WTC11 (cell line): Measurements from ENCODE around the gene KSR1.

Source experiments
- ATF1 ChIP-seq: sonication (generic); formaldehyde crosslinking; IDR thresholded peaks from 2 replicates; pipeline ENCODE4 v1.8.1; 2023; ENCODE audit warnings: mild to moderate bottlenecking, moderate library complexity, missing genetic modification reagents
- ESRRA ChIP-seq: sonication (generic); formaldehyde crosslinking; IDR thresholded peaks from 2 replicates; pipeline ENCODE4 v1.8.1; 2022; ENCODE audit warnings: mild to moderate bottlenecking, missing genetic modification reagents, borderline replicate concordance
- IRF2 ChIP-seq: sonication (generic); formaldehyde crosslinking; IDR thresholded peaks from 2 replicates; pipeline ENCODE4 v1.8.0; 2022; ENCODE audit warnings: low read depth, missing genetic modification reagents, borderline replicate concordance
- NR2C2 ChIP-seq: sonication (generic); formaldehyde crosslinking; IDR thresholded peaks from 2 replicates; pipeline ENCODE4 v1.8.0; 2022; ENCODE audit warnings: mild to moderate bottlenecking, missing genetic modification reagents
- ZNF416 ChIP-seq: fragments of 250-450 bp; sonication (Bioruptor Pico); IDR thresholded peaks from 2 replicates; pipeline ENCODE4 v1.9.0; 2021; ENCODE audit warnings: mild to moderate bottlenecking, inconsistent platforms
- ZNF423 ChIP-seq: fragments of 250-450 bp; sonication (Bioruptor Pico); IDR thresholded peaks from 2 replicates; pipeline ENCODE4 v2.1.2; 2022; ENCODE audit warnings: mild to moderate bottlenecking, moderate library complexity
- TF ChIP-seq, protein P1 (sequence below): fragments of 200-600 bp; IDR thresholded peaks from 2 replicates; pipeline ENCODE4 v1.8.0; 2022; ENCODE audit warnings: antibody characterized with exemption
- TF ChIP-seq, protein P2 (sequence below): fragments of 250-450 bp; sonication (Bioruptor Pico); IDR thresholded peaks from 2 replicates; pipeline ENCODE4 v1.8.0; 2021; ENCODE audit warnings: mild to moderate bottlenecking
- TF ChIP-seq, protein P3 (sequence below): sonication (generic); formaldehyde crosslinking; IDR thresholded peaks from 2 replicates; pipeline ENCODE4 v1.8.1; 2022; ENCODE audit warnings: missing genetic modification reagents, borderline replicate concordance
- TF ChIP-seq, protein P4 (sequence below): sonication (generic); formaldehyde crosslinking; IDR thresholded peaks from 2 replicates; pipeline ENCODE4 v1.8.1; 2023; ENCODE audit warnings: mild to moderate bottlenecking, missing genetic modification reagents

DNA sequence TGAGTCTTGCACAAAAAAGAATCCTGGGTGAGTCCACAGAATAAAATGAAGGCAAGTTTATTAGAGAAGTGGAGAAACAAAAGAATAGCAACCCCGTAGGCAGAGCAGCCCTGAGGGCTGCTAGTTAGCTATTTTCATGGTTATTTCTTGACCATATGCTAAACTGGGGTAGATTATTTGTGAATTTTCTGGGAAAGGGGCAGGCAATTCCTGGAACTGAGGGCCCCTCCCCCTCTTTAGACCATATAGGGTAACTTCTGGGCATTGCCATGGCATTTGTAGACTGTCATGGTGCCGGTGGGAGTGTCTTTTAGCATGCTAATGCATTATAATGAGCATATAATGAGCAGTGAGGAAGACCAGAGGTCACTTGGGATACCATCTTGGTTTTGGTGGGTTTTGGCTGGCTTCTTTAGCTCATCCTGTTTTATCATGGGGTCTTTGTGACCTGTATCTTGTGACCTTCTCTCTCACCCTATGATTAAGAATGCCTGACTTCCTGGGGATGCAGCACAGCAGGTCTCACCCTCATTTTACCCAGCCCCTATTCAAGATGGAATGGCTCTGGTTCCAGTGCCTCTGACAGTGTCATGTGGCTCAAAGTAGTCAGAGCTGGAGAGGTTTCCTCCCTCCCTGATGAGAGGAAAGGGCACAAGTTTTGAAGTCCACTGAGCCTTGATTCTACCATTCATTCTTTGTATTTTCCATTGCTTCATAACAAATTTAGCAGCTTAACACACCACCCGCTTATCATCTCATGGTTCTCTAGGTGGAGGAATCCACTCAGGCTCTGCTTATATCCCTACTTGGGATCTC, 119.1 kb downstream of the KSR1 start:
- TF ChIP-seq, protein P1, sequence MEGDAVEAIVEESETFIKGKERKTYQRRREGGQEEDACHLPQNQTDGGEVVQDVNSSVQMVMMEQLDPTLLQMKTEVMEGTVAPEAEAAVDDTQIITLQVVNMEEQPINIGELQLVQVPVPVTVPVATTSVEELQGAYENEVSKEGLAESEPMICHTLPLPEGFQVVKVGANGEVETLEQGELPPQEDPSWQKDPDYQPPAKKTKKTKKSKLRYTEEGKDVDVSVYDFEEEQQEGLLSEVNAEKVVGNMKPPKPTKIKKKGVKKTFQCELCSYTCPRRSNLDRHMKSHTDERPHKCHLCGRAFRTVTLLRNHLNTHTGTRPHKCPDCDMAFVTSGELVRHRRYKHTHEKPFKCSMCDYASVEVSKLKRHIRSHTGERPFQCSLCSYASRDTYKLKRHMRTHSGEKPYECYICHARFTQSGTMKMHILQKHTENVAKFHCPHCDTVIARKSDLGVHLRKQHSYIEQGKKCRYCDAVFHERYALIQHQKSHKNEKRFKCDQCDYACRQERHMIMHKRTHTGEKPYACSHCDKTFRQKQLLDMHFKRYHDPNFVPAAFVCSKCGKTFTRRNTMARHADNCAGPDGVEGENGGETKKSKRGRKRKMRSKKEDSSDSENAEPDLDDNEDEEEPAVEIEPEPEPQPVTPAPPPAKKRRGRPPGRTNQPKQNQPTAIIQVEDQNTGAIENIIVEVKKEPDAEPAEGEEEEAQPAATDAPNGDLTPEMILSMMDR = no peak
- TF ChIP-seq ATF1 (CRISPR knock-in tag) (no peak), IRF2 (CRISPR knock-in tag) (no peak), NR2C2 (CRISPR knock-in tag) (no peak), ESRRA (CRISPR knock-in tag) (no peak), ZNF416 (CRISPR knock-in tag) (no peak), ZNF423 (CRISPR knock-in tag) (no peak)
- TF ChIP-seq, protein P2, sequence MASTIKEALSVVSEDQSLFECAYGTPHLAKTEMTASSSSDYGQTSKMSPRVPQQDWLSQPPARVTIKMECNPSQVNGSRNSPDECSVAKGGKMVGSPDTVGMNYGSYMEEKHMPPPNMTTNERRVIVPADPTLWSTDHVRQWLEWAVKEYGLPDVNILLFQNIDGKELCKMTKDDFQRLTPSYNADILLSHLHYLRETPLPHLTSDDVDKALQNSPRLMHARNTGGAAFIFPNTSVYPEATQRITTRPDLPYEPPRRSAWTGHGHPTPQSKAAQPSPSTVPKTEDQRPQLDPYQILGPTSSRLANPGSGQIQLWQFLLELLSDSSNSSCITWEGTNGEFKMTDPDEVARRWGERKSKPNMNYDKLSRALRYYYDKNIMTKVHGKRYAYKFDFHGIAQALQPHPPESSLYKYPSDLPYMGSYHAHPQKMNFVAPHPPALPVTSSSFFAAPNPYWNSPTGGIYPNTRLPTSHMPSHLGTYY (CRISPR knock-in tag) = no peak
- TF ChIP-seq, protein P3, sequence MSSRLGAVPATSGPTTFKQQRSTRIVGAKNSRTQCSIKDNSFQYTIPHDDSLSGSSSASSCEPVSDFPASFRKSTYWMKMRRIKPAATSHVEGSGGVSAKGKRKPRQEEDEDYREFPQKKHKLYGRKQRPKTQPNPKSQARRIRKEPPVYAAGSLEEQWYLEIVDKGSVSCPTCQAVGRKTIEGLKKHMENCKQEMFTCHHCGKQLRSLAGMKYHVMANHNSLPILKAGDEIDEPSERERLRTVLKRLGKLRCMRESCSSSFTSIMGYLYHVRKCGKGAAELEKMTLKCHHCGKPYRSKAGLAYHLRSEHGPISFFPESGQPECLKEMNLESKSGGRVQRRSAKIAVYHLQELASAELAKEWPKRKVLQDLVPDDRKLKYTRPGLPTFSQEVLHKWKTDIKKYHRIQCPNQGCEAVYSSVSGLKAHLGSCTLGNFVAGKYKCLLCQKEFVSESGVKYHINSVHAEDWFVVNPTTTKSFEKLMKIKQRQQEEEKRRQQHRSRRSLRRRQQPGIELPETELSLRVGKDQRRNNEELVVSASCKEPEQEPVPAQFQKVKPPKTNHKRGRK (CRISPR knock-in tag) = no peak
- TF ChIP-seq, protein P4, sequence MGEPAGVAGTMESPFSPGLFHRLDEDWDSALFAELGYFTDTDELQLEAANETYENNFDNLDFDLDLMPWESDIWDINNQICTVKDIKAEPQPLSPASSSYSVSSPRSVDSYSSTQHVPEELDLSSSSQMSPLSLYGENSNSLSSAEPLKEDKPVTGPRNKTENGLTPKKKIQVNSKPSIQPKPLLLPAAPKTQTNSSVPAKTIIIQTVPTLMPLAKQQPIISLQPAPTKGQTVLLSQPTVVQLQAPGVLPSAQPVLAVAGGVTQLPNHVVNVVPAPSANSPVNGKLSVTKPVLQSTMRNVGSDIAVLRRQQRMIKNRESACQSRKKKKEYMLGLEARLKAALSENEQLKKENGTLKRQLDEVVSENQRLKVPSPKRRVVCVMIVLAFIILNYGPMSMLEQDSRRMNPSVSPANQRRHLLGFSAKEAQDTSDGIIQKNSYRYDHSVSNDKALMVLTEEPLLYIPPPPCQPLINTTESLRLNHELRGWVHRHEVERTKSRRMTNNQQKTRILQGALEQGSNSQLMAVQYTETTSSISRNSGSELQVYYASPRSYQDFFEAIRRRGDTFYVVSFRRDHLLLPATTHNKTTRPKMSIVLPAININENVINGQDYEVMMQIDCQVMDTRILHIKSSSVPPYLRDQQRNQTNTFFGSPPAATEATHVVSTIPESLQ (CRISPR knock-in tag) = no peak
